ENCODE data around the gene SCN5A. TPM values are rescaled to one million over a fixed set of nuclear protein-coding genes. Genes with fewer than 3 reads are reported as not detected.

Gene SCN5A
- polyA plus RNA-seq, 1 donor (not counting 4 experiments of a cell fraction or from before 2014, with no cell fraction given): 0.26 TPM

DNA sequence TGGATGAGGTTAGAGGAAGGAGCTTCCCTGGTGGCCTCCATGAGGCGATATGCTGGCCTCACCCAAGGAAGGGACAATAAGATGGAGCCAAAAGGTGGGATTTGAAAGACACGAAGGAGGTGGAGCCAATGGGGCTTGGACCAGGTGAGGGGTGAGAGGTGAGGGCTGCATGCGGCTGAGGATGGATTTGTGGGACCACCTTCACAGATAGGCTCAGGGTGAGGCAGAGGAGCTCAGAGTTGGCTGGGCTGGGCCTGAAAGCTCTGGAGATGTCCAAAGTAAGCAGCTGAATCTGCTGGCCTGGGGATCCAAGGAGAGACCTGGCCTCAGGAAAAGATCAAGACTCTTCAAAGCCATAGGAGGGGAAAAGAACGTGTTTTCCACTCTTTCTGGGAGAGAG is 103.5 kb downstream of the SCN5A start:
- dilution Hi-C loops (cut with MboI; ENCODE audit: extremely low pct_ligation_motif_present, low sequenced_read_pairs): no loop called here
- Histone ChIP-seq H3K27ac (ENCODE audit: control insufficient read depth, insufficient read depth, low read length) (no peak overlapping the region), H3K9ac (ENCODE audit: control insufficient read depth, extremely low read depth, insufficient read depth, low read length) (no peak overlapping the region), H3K27me3 (ENCODE audit: control insufficient read depth, extremely low read depth, insufficient read depth, low read length) (no peaks in the 10 kb centered on the region), H3K4me1 (ENCODE audit: control insufficient read depth, extremely low read depth, insufficient read depth, low read length) (no peaks in the 10 kb centered on the region), H3K79me2 (ENCODE audit: control insufficient read depth, insufficient read depth, low read length) (no peaks in the 10 kb centered on the region), H2AFZ (ENCODE audit: control insufficient read depth, low read length) (no peak overlapping the region), H4K20me1 (ENCODE audit: control insufficient read depth, extremely low read depth, insufficient read depth, low read length) (no peaks in the 10 kb centered on the region), H3K9me3 (ENCODE audit: control insufficient read depth, low read depth, low read length) (no peaks in the 10 kb centered on the region), H3K4me2 (ENCODE audit: control insufficient read depth, extremely low read depth, insufficient read depth, low read depth, low read length) (no peak overlapping the region), H3K36me3 (ENCODE audit: control insufficient read depth in 2 of 2, extremely low read depth in 1 of 2, insufficient read depth in 2 of 2, low read length in 2 of 2) (no peaks in the 10 kb centered on the region), H3K9me1 (ENCODE audit: control insufficient read depth, extremely low read depth, insufficient read depth, low read length) (no peaks in the 10 kb centered on the region), H3K4me3 (ENCODE audit: control insufficient read depth in 2 of 3, extremely low read depth in 1 of 3, insufficient read depth in 2 of 3, low read depth in 1 of 3, low read length in 3 of 3) (no peak overlapping the region)
- no peak for FAIRE-seq
- DNase-seq (ENCODE audit: low read depth, low spot score): no peak
- TF ChIP-seq, protein P1, sequence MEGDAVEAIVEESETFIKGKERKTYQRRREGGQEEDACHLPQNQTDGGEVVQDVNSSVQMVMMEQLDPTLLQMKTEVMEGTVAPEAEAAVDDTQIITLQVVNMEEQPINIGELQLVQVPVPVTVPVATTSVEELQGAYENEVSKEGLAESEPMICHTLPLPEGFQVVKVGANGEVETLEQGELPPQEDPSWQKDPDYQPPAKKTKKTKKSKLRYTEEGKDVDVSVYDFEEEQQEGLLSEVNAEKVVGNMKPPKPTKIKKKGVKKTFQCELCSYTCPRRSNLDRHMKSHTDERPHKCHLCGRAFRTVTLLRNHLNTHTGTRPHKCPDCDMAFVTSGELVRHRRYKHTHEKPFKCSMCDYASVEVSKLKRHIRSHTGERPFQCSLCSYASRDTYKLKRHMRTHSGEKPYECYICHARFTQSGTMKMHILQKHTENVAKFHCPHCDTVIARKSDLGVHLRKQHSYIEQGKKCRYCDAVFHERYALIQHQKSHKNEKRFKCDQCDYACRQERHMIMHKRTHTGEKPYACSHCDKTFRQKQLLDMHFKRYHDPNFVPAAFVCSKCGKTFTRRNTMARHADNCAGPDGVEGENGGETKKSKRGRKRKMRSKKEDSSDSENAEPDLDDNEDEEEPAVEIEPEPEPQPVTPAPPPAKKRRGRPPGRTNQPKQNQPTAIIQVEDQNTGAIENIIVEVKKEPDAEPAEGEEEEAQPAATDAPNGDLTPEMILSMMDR (optimal IDR thresholded peaks at IDR 0.05 in 1 of 3, IDR thresholded peaks at IDR 0.05 in 1 of 3, conservative IDR thresholded peaks at IDR 0.05 in 1 of 3; ENCODE audit: extremely low read depth in 1 of 3, insufficient read depth in 2 of 3, low read length in 3 of 3): no peak
- TF ChIP-seq EZH2 (IDR thresholded peaks at IDR 0.05; ENCODE audit: low read length): no peak

DNA sequence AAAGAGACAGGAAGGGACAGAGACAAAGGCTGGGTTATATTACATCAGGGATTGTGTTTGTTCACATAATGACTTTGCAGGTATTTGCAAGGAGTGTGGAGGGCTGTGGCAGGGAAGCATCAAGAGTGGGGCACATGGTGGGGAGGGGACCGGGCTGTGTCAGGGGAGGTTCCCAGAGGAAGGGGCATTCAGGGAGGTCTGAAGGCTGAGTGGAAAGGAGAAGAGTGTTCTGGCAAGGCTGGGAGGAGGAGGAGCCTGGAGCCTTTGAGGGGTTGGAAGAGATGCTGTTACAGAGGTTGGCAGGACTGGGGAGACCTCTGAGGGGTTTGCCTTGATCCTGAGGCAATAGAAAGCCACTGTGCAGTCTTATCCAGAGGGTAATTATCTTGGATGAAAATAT is 103.9 kb downstream of the SCN5A start:
- H3K27ac ChIP-seq (ENCODE audit: control insufficient read depth, insufficient read depth, low read length): no peak overlapping the region
- TF ChIP-seq, protein P1 (optimal IDR thresholded peaks at IDR 0.05 in 1 of 3, IDR thresholded peaks at IDR 0.05 in 1 of 3, conservative IDR thresholded peaks at IDR 0.05 in 1 of 3; ENCODE audit: extremely low read depth in 1 of 3, insufficient read depth in 2 of 3, low read length in 3 of 3): no peak
- no peak for TF ChIP-seq EZH2 (IDR thresholded peaks at IDR 0.05; ENCODE audit: low read length)
- DNase-seq (ENCODE audit: low read depth, low spot score): no peak
- FAIRE-seq: no peak
- H3K9me3 ChIP-seq (ENCODE audit: control insufficient read depth, low read depth, low read length): no peaks in the 10 kb centered on the region
- H3K4me3 ChIP-seq (ENCODE audit: control insufficient read depth in 2 of 3, extremely low read depth in 1 of 3, insufficient read depth in 2 of 3, low read depth in 1 of 3, low read length in 3 of 3): no peak overlapping the region
- dilution Hi-C loops (cut with MboI; ENCODE audit: extremely low pct_ligation_motif_present, low sequenced_read_pairs): no loop called here
- no peaks in the 10 kb centered on the region for H3K36me3 ChIP-seq (ENCODE audit: control insufficient read depth in 2 of 2, extremely low read depth in 1 of 2, insufficient read depth in 2 of 2, low read length in 2 of 2)
- H2AFZ ChIP-seq (ENCODE audit: control insufficient read depth, low read length): no peak overlapping the region
- no peaks in the 10 kb centered on the region for H3K27me3 ChIP-seq (ENCODE audit: control insufficient read depth, extremely low read depth, insufficient read depth, low read length)
- no peaks in the 10 kb centered on the region for H3K79me2 ChIP-seq (ENCODE audit: control insufficient read depth, insufficient read depth, low read length)
- H3K4me1 ChIP-seq (ENCODE audit: control insufficient read depth, extremely low read depth, insufficient read depth, low read length): no peaks in the 10 kb centered on the region
- H4K20me1 ChIP-seq (ENCODE audit: control insufficient read depth, extremely low read depth, insufficient read depth, low read length): no peaks in the 10 kb centered on the region
- no peak overlapping the region for H3K9ac ChIP-seq (ENCODE audit: control insufficient read depth, extremely low read depth, insufficient read depth, low read length)
- no peaks in the 10 kb centered on the region for H3K9me1 ChIP-seq (ENCODE audit: control insufficient read depth, extremely low read depth, insufficient read depth, low read length)
- no peak overlapping the region for H3K4me2 ChIP-seq (ENCODE audit: control insufficient read depth, extremely low read depth, insufficient read depth, low read depth, low read length)
